GM20431 (cell line): Measurements from ENCODE around the gene PI4KA.

Experiments used
- in situ Hi-C: fragments of 300-500 bp; cut with MseI, MboI; formaldehyde crosslinking; loops from one replicate; pipeline ENCODE4 v1.15.0; 2020; ENCODE audit warnings: low sequenced_read_pairs; ENCODE audit not compliant: unreplicated experiment

The PI4KA gene

DNA sequence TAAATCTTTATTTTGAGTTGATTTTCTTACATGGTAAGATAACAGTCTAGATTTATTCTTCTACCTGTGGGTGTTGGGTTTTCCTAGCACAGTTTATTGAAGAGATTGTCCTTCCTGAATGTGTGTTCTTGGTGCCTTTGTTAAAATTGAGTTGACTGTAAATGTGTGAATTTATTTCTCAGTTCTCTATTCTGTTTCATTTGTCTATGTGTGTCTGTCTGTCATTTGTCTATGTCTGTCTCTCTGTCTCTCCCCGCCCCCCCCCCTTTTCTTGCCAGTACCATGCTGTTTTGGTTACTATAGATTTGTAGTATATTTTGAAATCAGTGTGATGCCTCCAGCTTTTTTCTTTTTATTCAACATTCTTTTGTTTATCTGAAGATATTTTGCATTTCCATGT lies 199.4 kb downstream of the PI4KA start:
- in situ Hi-C loops: no loop called here

DNA sequence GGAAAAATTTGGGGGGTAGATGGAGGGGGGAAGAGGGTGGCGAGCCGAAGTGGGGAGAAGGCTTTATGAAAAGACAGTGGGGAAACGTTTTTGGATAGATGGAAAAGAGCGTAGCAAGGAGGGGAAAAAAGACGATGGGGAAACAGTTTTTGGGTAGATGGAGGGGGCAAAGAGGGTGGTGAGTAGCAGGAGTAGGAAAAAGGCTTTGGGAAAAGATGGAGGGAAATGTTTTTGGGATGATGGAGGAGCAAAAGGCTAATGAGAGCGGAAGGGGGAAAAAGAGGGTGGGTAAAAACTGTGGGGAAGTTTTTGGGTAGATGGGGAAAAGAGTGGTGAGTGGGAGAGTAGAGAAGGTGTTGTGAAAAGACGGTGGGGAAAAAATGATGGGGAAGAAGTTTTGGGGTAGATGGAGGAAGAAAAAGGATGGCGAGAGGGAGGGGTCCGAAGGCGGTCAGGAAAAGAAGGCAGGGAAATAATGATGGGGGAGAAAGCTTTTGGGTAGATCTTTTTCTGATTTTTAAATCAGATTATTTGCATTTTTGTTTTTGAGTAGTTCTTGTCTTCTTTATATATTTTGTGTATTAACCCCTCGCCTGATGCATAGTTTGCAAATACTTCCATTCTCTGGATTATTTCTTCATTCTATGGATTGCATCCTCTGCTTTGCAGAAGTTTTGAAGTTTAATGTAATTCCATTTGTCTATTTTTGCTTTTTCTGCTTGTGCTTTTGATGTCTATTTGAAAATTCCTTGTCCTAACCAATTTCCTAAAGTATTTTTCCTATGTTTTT lies 200.0 kb downstream of the PI4KA start:
- in situ Hi-C loops: no loop called here

DNA sequence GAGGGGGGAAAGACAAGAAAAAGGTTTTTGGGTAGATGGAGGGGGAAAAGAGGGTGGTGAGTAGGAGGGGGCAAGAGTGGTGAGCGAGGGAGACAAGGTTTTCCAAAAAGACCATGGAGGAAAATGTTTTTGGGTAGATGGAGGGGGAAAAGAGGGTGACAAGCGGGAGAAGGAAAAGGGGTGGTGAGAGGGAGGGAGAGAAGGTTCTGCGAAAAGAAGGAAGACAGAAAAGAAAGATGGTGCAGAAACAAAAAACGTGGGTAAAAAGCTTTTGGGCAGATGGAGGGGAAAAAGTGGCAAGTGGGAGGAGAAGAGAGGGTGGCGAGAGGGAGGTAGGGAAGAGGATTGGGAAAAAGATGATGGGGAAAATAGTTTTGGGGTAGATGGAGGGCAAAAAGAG lies 200.6 kb downstream of the PI4KA start:
- in situ Hi-C loops: no loop called here
